D721Med (cell line): Measurements from ENCODE around the gene ZP4.

ENCODE experiments used
- DNase-seq: peaks from one replicate; pipeline ENCODE4 v3.0.0; 2011; ENCODE audit warnings: low spot score; ENCODE audit not compliant: insufficient read length
- FAIRE-seq: peaks from 2 replicates; lab custom pipeline; 2011; peaks lifted over from hg19 to GRCh38; lab: Jason Lieb, UNC
- CTCF ChIP-seq: IDR thresholded peaks from 2 replicates; pipeline ENCODE4 v1.5.1; 2012; ENCODE audit warnings: mild to moderate bottlenecking, control low read depth; ENCODE audit not compliant: insufficient read depth; ENCODE audit errors: missing control alignments

ZP4 gene

GRCh38 chr1:237890822-237891221 is at the start of gene ZP4:
TSS of gene ZP4 (minus strand) at chr1:237890922. CDS start at chr1:237890635, 287 bp downstream.
- DNase-seq (no peak), FAIRE-seq (no peak)
- no peak for TF ChIP-seq CTCF

- DNase-seq (no peak), FAIRE-seq (no peak)
- no peak for TF ChIP-seq CTCF
These were observed 47.8 kb upstream of the ZP4 start for GRCh38 chr1:237938553-237938952.

- DNase-seq (no peak), FAIRE-seq (no peak)
- TF ChIP-seq CTCF, result no peak
These were observed 47.3 kb upstream of the ZP4 start for GRCh38 chr1:237938068-237938467.

- no peak for TF ChIP-seq CTCF
- FAIRE-seq (no peak), DNase-seq (no peak)
These were observed 42.1 kb upstream of the ZP4 start for GRCh38 chr1:237932816-237933215.

- no peak for FAIRE-seq
- TF ChIP-seq CTCF, result no peak
- DNase-seq, result no peak
These were observed 40.9 kb upstream of the ZP4 start for GRCh38 chr1:237931581-237931980.

GRCh38 chr1:237927198-237927597 is 36.5 kb upstream of the ZP4 start:
- no peak for TF ChIP-seq CTCF
- no peak for DNase-seq
- no peak for FAIRE-seq

GRCh38 chr1:237921306-237921705 is 30.6 kb upstream of the ZP4 start:
- no peak for DNase-seq
- no peak for TF ChIP-seq CTCF
- no peak for FAIRE-seq
